Panc1 (cell line): ENCODE results near the gene EMC9. TPM values are rescaled to one million over a fixed set of nuclear protein-coding genes. Genes with fewer than 3 reads are reported as not detected.

ENCODE experiments used
- ATAC-seq: fragments of 200-7000 bp; cut with Tn5 transposase; 2 replicates; pipeline ENCODE4 v1.9.1; 2020; ENCODE audit warnings: mild to moderate bottlenecking, moderate library complexity
- BruUV-seq: library from RNA; stranded (reverse); fragments of 400-500 nt; replicated peaks from 2 replicates; lab custom pipeline; 2021; lab: Mats Ljungman, UMichigan
- CTCF ChIA-PET: fragments of 300-600 bp; sonication (Branson Sonifier 250); formaldehyde crosslinking; loops from one replicate; lab custom pipeline; 2022; ENCODE audit warnings: antibody characterized with exemption; lab: Charles Lee
- POLR2A ChIA-PET: fragments of 300-600 bp; sonication (Branson Sonifier 250); formaldehyde crosslinking; loops from one replicate; lab custom pipeline; 2022; ENCODE audit warnings: antibody characterized with exemption; lab: Charles Lee
- DNase-seq: peaks from one replicate; pipeline ENCODE4 v3.0.0-alpha.2; 2010; ENCODE audit warnings: low read depth, low spot score
- H3K27ac ChIP-seq: 2 replicates; pipeline ENCODE4 v1.5.1; 2011; ENCODE audit warnings: mild to moderate bottlenecking, low read length, inconsistent platforms
- H3K27me3 ChIP-seq: fragments of 200-500 bp; sonication (Bioruptor generic); 2 replicates; pipeline ENCODE4 v1.6.0; 2014; ENCODE audit warnings: low read length, inconsistent platforms; ENCODE audit not compliant: control insufficient read depth, insufficient read depth
- H3K36me3 ChIP-seq: fragments of 200-500 bp; sonication (Bioruptor generic); 2 replicates; pipeline ENCODE4 v1.5.1; 2014; ENCODE audit warnings: inconsistent platforms, mild to moderate bottlenecking, low read length, moderate library complexity; ENCODE audit not compliant: control insufficient read depth, insufficient read depth
- H3K4me1 ChIP-seq: 2 replicates; pipeline ENCODE4 v1.5.1; 2011; ENCODE audit warnings: inconsistent platforms, mild to moderate bottlenecking, low read length, moderate library complexity; ENCODE audit not compliant: control insufficient read depth, insufficient read depth
- H3K4me3 ChIP-seq, 2 experiments: 2 replicates each; pipeline ENCODE4 v1.5.1; 2011 to 2012; ENCODE audit warnings: low read depth in 2 of 2, low read length in 2 of 2, mild to moderate bottlenecking in 2 of 2, inconsistent platforms in 1 of 2, moderate library complexity in 1 of 2
- H3K9me3 ChIP-seq: fragments of 200-500 bp; sonication (Bioruptor generic); 2 replicates; pipeline ENCODE4 v1.5.1; 2014; ENCODE audit warnings: low read depth, mild to moderate bottlenecking, inconsistent platforms, low read length, moderate library complexity; ENCODE audit not compliant: control insufficient read depth, insufficient read depth
- POLR2AphosphoS5 ChIP-seq: IDR thresholded peaks from 2 replicates; pipeline ENCODE4 v1.6.1; 2012; ENCODE audit warnings: mild to moderate bottlenecking, low read depth, low read length, moderate library complexity
- SIN3A ChIP-seq: IDR thresholded peaks from 2 replicates; pipeline ENCODE4 v1.6.1; 2012; ENCODE audit warnings: low read depth, mild to moderate bottlenecking, low read length, moderate library complexity, borderline replicate concordance; ENCODE audit not compliant: insufficient read depth
- TCF7L2 ChIP-seq: IDR thresholded peaks from 2 replicates; pipeline ENCODE4 v1.6.1; 2011; ENCODE audit warnings: mild to moderate bottlenecking, low read depth, low read length, inconsistent platforms
- in situ Hi-C: cut with HindIII; loops from 2 replicates; pipeline ENCODE4 v1.10.0; 2016; ENCODE audit warnings: low sequenced_read_pairs, low pct_unique_long_range_greater_than_20kb
- intact Hi-C: fragments of 100-400 bp; cut with micrococcal nuclease; formaldehyde crosslinking; loops from one replicate; pipeline ENCODE4 v1.10.0; 2022; ENCODE audit not compliant: unreplicated experiment
- total RNA-seq: library from RNA; stranded (reverse); gene quantifications from one replicate; pipeline ENCODE4 v1.2.1, GENCODE V29; 2021; ENCODE audit not compliant: unreplicated experiment
- TF ChIP-seq, protein P1 (sequence below), 2 experiments: IDR thresholded peaks; 2 replicates each; pipeline ENCODE4 v1.6.1; 2011 to 2012; ENCODE audit warnings: low read depth in 2 of 2, control low read depth in 1 of 2, low read length in 1 of 2, mild to moderate bottlenecking in 1 of 2, moderate library complexity in 1 of 2; ENCODE audit not compliant: insufficient read depth in 1 of 2
- TF ChIP-seq, protein P2 (sequence below): fragments of 450-650 bp; IDR thresholded peaks from 2 replicates; pipeline ENCODE4 v1.5.1; 2017; ENCODE audit warnings: mild to moderate bottlenecking

EMC9 gene
- total RNA-seq, 1 experiment from 2014 or later = 42.5 TPM

DNA sequence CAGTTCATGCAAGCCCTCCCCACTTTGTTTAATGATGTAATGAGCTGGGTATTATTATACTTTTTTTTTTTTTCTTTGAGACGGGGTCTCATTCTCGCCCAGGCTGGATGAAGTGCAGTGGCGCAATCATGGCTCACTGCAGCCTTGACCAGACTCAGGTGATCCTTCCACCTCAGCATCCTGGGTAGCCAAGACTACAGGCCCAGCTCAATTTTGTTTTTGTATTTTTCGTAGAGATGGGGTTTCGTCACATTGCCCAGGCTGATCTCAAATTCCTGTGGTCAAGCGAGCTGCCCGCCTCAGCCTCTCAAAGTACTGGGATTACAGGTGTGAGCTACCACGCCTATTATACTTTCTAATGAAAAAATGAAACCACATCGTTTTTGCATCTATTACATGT, 31.3 kb downstream of the EMC9 start:
- POLR2A ChIA-PET = interaction anchor here (0.5 kb wide), 1 partner anchor 41 kb away, joined by 9 read pairs; no protein-coding TSS in a partner anchor
- no peak overlapping the region for H3K4me3 ChIP-seq
- intact Hi-C loops (no loop called here), in situ Hi-C loops (no loop called here)
- H3K4me1 ChIP-seq = no peaks in the 10 kb centered on the region
- H3K27ac ChIP-seq = no peak overlapping the region
- no peaks in the 10 kb centered on the region; the same call in 1 of the 2 replicates for H3K36me3 ChIP-seq
- ATAC-seq = no peak
- DNase-seq = no peak
- BruUV-seq = no TSS peak
- CTCF ChIA-PET = interaction anchor here (0.5 to 0.7 kb wide), 3 partner anchors 41 to 161 kb away, joined by 4 to 15 read pairs (median 10); no protein-coding TSS in a partner anchor
- H3K27me3 ChIP-seq = no peaks in the 10 kb centered on the region
- TF ChIP-seq SIN3A = no peak
- no peak for TF ChIP-seq TCF7L2
- TF ChIP-seq, protein P1, sequence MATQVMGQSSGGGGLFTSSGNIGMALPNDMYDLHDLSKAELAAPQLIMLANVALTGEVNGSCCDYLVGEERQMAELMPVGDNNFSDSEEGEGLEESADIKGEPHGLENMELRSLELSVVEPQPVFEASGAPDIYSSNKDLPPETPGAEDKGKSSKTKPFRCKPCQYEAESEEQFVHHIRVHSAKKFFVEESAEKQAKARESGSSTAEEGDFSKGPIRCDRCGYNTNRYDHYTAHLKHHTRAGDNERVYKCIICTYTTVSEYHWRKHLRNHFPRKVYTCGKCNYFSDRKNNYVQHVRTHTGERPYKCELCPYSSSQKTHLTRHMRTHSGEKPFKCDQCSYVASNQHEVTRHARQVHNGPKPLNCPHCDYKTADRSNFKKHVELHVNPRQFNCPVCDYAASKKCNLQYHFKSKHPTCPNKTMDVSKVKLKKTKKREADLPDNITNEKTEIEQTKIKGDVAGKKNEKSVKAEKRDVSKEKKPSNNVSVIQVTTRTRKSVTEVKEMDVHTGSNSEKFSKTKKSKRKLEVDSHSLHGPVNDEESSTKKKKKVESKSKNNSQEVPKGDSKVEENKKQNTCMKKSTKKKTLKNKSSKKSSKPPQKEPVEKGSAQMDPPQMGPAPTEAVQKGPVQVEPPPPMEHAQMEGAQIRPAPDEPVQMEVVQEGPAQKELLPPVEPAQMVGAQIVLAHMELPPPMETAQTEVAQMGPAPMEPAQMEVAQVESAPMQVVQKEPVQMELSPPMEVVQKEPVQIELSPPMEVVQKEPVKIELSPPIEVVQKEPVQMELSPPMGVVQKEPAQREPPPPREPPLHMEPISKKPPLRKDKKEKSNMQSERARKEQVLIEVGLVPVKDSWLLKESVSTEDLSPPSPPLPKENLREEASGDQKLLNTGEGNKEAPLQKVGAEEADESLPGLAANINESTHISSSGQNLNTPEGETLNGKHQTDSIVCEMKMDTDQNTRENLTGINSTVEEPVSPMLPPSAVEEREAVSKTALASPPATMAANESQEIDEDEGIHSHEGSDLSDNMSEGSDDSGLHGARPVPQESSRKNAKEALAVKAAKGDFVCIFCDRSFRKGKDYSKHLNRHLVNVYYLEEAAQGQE (IDR thresholded peaks at IDR 0.05; ENCODE audit: insufficient read depth in 1 of 2, low read depth in 2 of 2, low read length in 1 of 2) = no peak
- TF ChIP-seq, protein P2, sequence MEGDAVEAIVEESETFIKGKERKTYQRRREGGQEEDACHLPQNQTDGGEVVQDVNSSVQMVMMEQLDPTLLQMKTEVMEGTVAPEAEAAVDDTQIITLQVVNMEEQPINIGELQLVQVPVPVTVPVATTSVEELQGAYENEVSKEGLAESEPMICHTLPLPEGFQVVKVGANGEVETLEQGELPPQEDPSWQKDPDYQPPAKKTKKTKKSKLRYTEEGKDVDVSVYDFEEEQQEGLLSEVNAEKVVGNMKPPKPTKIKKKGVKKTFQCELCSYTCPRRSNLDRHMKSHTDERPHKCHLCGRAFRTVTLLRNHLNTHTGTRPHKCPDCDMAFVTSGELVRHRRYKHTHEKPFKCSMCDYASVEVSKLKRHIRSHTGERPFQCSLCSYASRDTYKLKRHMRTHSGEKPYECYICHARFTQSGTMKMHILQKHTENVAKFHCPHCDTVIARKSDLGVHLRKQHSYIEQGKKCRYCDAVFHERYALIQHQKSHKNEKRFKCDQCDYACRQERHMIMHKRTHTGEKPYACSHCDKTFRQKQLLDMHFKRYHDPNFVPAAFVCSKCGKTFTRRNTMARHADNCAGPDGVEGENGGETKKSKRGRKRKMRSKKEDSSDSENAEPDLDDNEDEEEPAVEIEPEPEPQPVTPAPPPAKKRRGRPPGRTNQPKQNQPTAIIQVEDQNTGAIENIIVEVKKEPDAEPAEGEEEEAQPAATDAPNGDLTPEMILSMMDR = no peak
- TF ChIP-seq POLR2AphosphoS5 = no peak
- H3K9me3 ChIP-seq = no peaks in the 10 kb centered on the region

DNA sequence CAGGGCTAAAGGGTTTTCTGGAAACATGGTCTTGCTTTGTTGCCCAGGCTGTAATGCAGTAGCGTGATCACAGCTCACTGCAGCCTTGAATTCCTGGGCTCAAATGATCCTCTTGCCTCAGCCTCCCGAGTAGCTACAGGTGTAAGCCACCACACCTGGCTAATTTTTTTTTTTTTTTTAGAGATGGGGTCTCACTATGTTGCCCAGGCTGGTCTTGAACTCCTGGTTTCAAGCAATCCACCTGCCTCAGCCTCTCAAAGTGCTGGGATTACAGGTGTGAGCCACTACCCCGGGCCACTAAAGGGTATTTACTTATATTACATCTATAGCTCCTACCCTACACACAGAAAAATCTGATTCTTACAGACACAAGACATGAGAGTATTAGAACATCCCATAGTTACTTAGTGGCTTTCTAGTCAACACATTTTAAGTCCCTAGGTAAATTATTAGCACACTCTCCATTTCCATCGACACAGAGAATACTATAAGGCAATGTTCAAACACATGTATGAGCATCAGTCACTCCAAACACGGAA, 33.0 kb downstream of the EMC9 start:
- POLR2A ChIA-PET = no interaction called here
- in situ Hi-C loops = no loop called here
- DNase-seq (no peak), ATAC-seq (peak; percentile 33; the same call in 1 of the 2 replicates)
- Histone ChIP-seq H3K4me3 (no peak overlapping the region), H3K9me3 (no peaks in the 10 kb centered on the region), H3K27me3 (no peaks in the 10 kb centered on the region), H3K36me3 (no peaks in the 10 kb centered on the region; the same call in 1 of the 2 replicates), H3K4me1 (no peaks in the 10 kb centered on the region), H3K27ac (no peak overlapping the region)
- no TSS peak for BruUV-seq
- CTCF ChIA-PET = interaction anchor here (0.7 to 2.5 kb wide), 7 partner anchors 11 to 57 kb away, joined by 3 to 37 read pairs (median 5); partner anchors contain the start of genes CARMIL3, PCK2 and PSME2
- TF ChIP-seq POLR2AphosphoS5 = no peak
- no peak for TF ChIP-seq SIN3A
- TF ChIP-seq, protein P2 = no peak
- TF ChIP-seq TCF7L2 = no peak
- TF ChIP-seq, protein P1 (IDR thresholded peaks at IDR 0.05; ENCODE audit: insufficient read depth in 1 of 2, low read depth in 2 of 2, low read length in 1 of 2) = no peak
- intact Hi-C loops = loop anchor here (2.0 kb wide), 1 partner anchor 50 kb away; no protein-coding TSS in a partner anchor
